Measurements from ENCODE around the gene LIPC.

LIPC gene

GRCh38 chr15:58565619-58566018 is 133.8 kb downstream of the LIPC start:
- DNase-seq (ENCODE audit: extremely low read depth, low read depth), result no peak
- TF ChIP-seq CTCF (IDR thresholded peaks at IDR 0.05; ENCODE audit: low read depth, low read length), result no peak

- DNase-seq (ENCODE audit: extremely low read depth, low read depth), result no peak
- no peak for TF ChIP-seq CTCF (IDR thresholded peaks at IDR 0.05; ENCODE audit: low read depth, low read length)
These were observed 134.2 kb downstream of the LIPC start for GRCh38 chr15:58566029-58566428.

- no peak for DNase-seq (ENCODE audit: extremely low read depth, low read depth)
- no peak for TF ChIP-seq CTCF (IDR thresholded peaks at IDR 0.05; ENCODE audit: low read depth, low read length)
These were observed 136.4 kb downstream of the LIPC start for GRCh38 chr15:58568157-58568571.

- no peak for TF ChIP-seq CTCF (IDR thresholded peaks at IDR 0.05; ENCODE audit: low read depth, low read length)
- DNase-seq (ENCODE audit: extremely low read depth, low read depth), result no peak
These were observed 137.7 kb downstream of the LIPC start for GRCh38 chr15:58569455-58569854.

- TF ChIP-seq CTCF (IDR thresholded peaks at IDR 0.05; ENCODE audit: low read depth, low read length), result no peak
- DNase-seq (ENCODE audit: extremely low read depth, low read depth), result no peak
These were observed 139.7 kb downstream of the LIPC start for GRCh38 chr15:58571491-58571890.

- no peak for TF ChIP-seq CTCF (IDR thresholded peaks at IDR 0.05; ENCODE audit: low read depth, low read length)
- no peak for DNase-seq (ENCODE audit: extremely low read depth, low read depth)
These were observed 140.7 kb downstream of the LIPC start for GRCh38 chr15:58572521-58572920.

GRCh38 chr15:58573270-58573669 is 141.5 kb downstream of the LIPC start:
- no peak for DNase-seq (ENCODE audit: extremely low read depth, low read depth)
- TF ChIP-seq CTCF (IDR thresholded peaks at IDR 0.05; ENCODE audit: low read depth, low read length), result no peak
